Measurements from ENCODE around the gene INTS7. TPM values are rescaled to one million over a fixed set of nuclear protein-coding genes. Genes with fewer than 3 reads are reported as not detected.

The INTS7 gene
- total and polyA plus RNA-seq, 9 of the 15 experiments (the other 6 are each of a cell fraction or from before 2014, with no cell fraction given): 27.3 to 68.4 (median 40.4) TPM

DNA sequence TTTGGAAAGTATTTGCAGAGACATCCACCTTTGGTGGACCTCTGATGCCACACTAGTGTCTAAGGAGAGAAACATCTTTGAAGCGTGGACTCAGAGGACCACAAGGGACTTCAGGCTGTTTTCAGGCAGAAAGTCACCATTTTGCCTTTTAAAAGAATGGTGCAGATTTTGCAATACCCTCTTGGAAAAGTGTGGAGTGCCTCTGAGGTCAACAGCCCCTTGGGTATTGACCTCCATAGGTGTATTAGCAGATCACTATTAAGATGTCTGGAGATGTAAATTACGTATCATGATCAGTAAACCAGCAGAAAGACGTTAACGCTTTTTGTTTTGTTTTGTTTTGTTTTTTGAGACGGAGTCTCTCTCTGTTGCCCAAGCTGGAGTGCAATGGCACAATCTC, 87.0 kb downstream of the INTS7 start:
- Histone ChIP-seq H3K4me2 (ENCODE audit: insufficient read depth, low read length) (no peak overlapping the region), H2AFZ (ENCODE audit: low read depth, low read length) (no peak overlapping the region), H3K27me3 (ENCODE audit: control insufficient read depth in 2 of 2, insufficient read depth in 2 of 2, low read length in 2 of 2) (no peaks in the 10 kb centered on the region), H3K4me1 (replicated peaks in 1 of 2; ENCODE audit: control insufficient read depth in 2 of 2, insufficient read depth in 2 of 2, low read length in 2 of 2) (no peaks in the 10 kb centered on the region), H4K20me1 (replicated peaks; ENCODE audit: control insufficient read depth, insufficient read depth, low read length) (no peaks in the 10 kb centered on the region), H3K36me3 (ENCODE audit: control insufficient read depth, insufficient read depth, low read length) (peaks cover 60% of the 10 kb centered on the region; the same call in 2 of the 3 replicates), H3K27ac (ENCODE audit: extremely low read depth, low read depth, low read length) (no peak overlapping the region), H3K79me2 (ENCODE audit: control insufficient read depth, insufficient read depth, low read length) (no peaks in the 10 kb centered on the region), H3K4me3 (no peak overlapping the region), H3K9me3 (replicated peaks; ENCODE audit: control insufficient read depth, insufficient read depth, low read depth, low read length) (no peaks in the 10 kb centered on the region), H3K9me1 (ENCODE audit: control insufficient read depth, insufficient read depth, low read length) (no peaks in the 10 kb centered on the region), H3K9ac (ENCODE audit: insufficient read depth in 1 of 2, low read depth in 2 of 2, low read length in 2 of 2) (no peak overlapping the region)
- BruUV-seq (replicated peaks): no TSS peak
- 93% methylated on average over 5 of the region's 5 CpGs for WGBS (ENCODE audit: insufficient coverage, low coverage, missing lambda C conversion rate)
- TF ChIP-seq NR2C2 (CRISPR knock-in tag; IDR thresholded peaks at IDR 0.05) (no peak), NR2C2 (tag; IDR thresholded peaks at IDR 0.05) (no peak), ZNF583 (CRISPR knock-in tag; IDR thresholded peaks at IDR 0.05) (no peak), KLF13 (tag; IDR thresholded peaks at IDR 0.05; ENCODE audit: borderline replicate concordance, low read depth) (no peak), ZNF24 (IDR thresholded peaks at IDR 0.05) (no peak)
- no peak for FAIRE-seq
- intact Hi-C loops (cut with micrococcal nuclease) (no loop called here), in situ Hi-C loops (cut with MboI) (no loop called here)
- DNase-seq (ENCODE audit: extremely low read depth in 1 of 4, low spot score in 3 of 4): no peak
- ChIA-PET CTCF (ENCODE audit: low intra/inter-chr PET ratio) (interaction anchor here (0.6 kb wide), 1 partner anchor 22 kb away, joined by 4 read pairs; no protein-coding TSS in a partner anchor), POLR2A (no interaction called here)
- ATAC-seq: no peak

- ATAC-seq (no peak), FAIRE-seq (no peak), DNase-seq (ENCODE audit: extremely low read depth in 1 of 4, low spot score in 3 of 4) (no peak)
- 86% methylated on average over 11 of the region's 11 CpGs for WGBS (ENCODE audit: insufficient coverage, low coverage, missing lambda C conversion rate)
- Histone ChIP-seq H3K4me1 (replicated peaks in 1 of 2; ENCODE audit: control insufficient read depth in 2 of 2, insufficient read depth in 2 of 2, low read length in 2 of 2) (no peaks in the 10 kb centered on the region), H3K27me3 (ENCODE audit: control insufficient read depth in 2 of 2, insufficient read depth in 2 of 2, low read length in 2 of 2) (no peaks in the 10 kb centered on the region), H3K36me3 (ENCODE audit: control insufficient read depth, insufficient read depth, low read length) (peaks cover 64% of the 10 kb centered on the region; the same call in 2 of the 3 replicates), H2AFZ (ENCODE audit: low read depth, low read length) (no peak overlapping the region), H3K9me1 (ENCODE audit: control insufficient read depth, insufficient read depth, low read length) (no peaks in the 10 kb centered on the region), H3K4me2 (ENCODE audit: insufficient read depth, low read length) (no peak overlapping the region), H4K20me1 (replicated peaks; ENCODE audit: control insufficient read depth, insufficient read depth, low read length) (no peaks in the 10 kb centered on the region), H3K4me3 (no peak overlapping the region), H3K9me3 (replicated peaks; ENCODE audit: control insufficient read depth, insufficient read depth, low read depth, low read length) (no peaks in the 10 kb centered on the region), H3K27ac (ENCODE audit: extremely low read depth, low read depth, low read length) (no peak overlapping the region), H3K79me2 (ENCODE audit: control insufficient read depth, insufficient read depth, low read length) (no peaks in the 10 kb centered on the region), H3K9ac (ENCODE audit: insufficient read depth in 1 of 2, low read depth in 2 of 2, low read length in 2 of 2) (no peak overlapping the region)
- intact Hi-C loops (cut with micrococcal nuclease) (no loop called here), in situ Hi-C loops (cut with MboI) (no loop called here)
- BruUV-seq (replicated peaks): no TSS peak
- ChIA-PET POLR2A (no interaction called here), CTCF (ENCODE audit: low intra/inter-chr PET ratio) (interaction anchor here (0.6 kb wide), 1 partner anchor 22 kb away, joined by 4 read pairs; no protein-coding TSS in a partner anchor)
- no peak for TF ChIP-seq FOXK1 (CRISPR knock-in tag; IDR thresholded peaks at IDR 0.05; ENCODE audit: borderline replicate concordance)
- no peak for TF ChIP-seq RUNX1 (IDR thresholded peaks at IDR 0.05; ENCODE audit: low read depth)
- no peak for TF ChIP-seq POLR2H (tag; IDR thresholded peaks at IDR 0.05; ENCODE audit: low read depth)
- TF ChIP-seq RAD21 (CRISPR knock-in tag; conservative IDR thresholded peaks at IDR 0.05 in 1 of 2, IDR thresholded peaks at IDR 0.05 in 1 of 2): no peak
- TF ChIP-seq ESRRA (IDR thresholded peaks at IDR 0.05; ENCODE audit: borderline replicate concordance, low read depth): no peak
- no peak for TF ChIP-seq CXXC5 (CRISPR knock-in tag; IDR thresholded peaks at IDR 0.05)
- TF ChIP-seq RBM25 (IDR thresholded peaks at IDR 0.05; ENCODE audit: low read depth, low read length, severe bottlenecking): no peak
Observed at GRCh38 chr1:211947396-211948295, 87.7 kb downstream of the INTS7 start.

All from K562 (cell line).